Chondrocyte (in vitro differentiated cells): ENCODE data around the gene EPHB2. TPM values are rescaled to one million over a fixed set of nuclear protein-coding genes. Genes with fewer than 3 reads are reported as not detected.

ENCODE experiments used
- DNase-seq: peaks from one replicate; pipeline ENCODE4 v3.0.0; 2021; ENCODE audit warnings: mixed read lengths, low spot score
- H3K27ac Mint-ChIP-seq: one replicate; pipeline ENCODE4 v1.8.0; 2021; ENCODE audit warnings: mild to moderate bottlenecking, moderate library complexity, mixed read lengths; ENCODE audit not compliant: unreplicated experiment
- H3K27me3 Mint-ChIP-seq: 2 replicates; pipeline ENCODE4 v1.8.0; 2021; ENCODE audit warnings: low read depth, mixed read lengths
- H3K36me3 Mint-ChIP-seq: 2 replicates; pipeline ENCODE4 v1.8.0; 2021; ENCODE audit warnings: low read depth, mixed read lengths
- H3K4me1 Mint-ChIP-seq: 2 replicates; pipeline ENCODE4 v1.8.0; 2021; ENCODE audit warnings: low read depth, mild to moderate bottlenecking, mixed read lengths
- H3K4me3 Mint-ChIP-seq: one replicate; pipeline ENCODE4 v1.8.0; 2021; ENCODE audit warnings: mild to moderate bottlenecking, moderate library complexity, mixed read lengths; ENCODE audit not compliant: unreplicated experiment
- H3K9me3 Mint-ChIP-seq: 2 replicates; pipeline ENCODE4 v1.8.0; 2021; ENCODE audit warnings: low read depth, mixed read lengths
- total RNA-seq: library from RNA; stranded (reverse); gene quantifications from 3 replicates; pipeline ENCODE4 v1.2.1, GENCODE V29; 2021
- TF ChIP-seq, protein P1 (sequence below): fragments of 200-600 bp; sonication (generic); IDR thresholded peaks from 2 replicates; pipeline ENCODE4 v1.5.0; 2021; ENCODE audit warnings: antibody characterized with exemption, mild to moderate bottlenecking, moderate library complexity

Gene EPHB2
- total RNA-seq, 1 donor from 2014 or later, result 44.6 TPM

GRCh38 chr1:22733643-22734042 lies 23.0 kb downstream of the EPHB2 start:
- H3K27ac Mint-ChIP-seq, result peak overlapping the region; percentile 54
- no peak overlapping the region for H3K4me3 Mint-ChIP-seq
- peaks cover 35% of the 10 kb centered on the region for H3K4me1 Mint-ChIP-seq
- no peaks in the 10 kb centered on the region for H3K9me3 Mint-ChIP-seq
- no peaks in the 10 kb centered on the region for H3K36me3 Mint-ChIP-seq
- no peaks in the 10 kb centered on the region for H3K27me3 Mint-ChIP-seq
- TF ChIP-seq, protein P1, sequence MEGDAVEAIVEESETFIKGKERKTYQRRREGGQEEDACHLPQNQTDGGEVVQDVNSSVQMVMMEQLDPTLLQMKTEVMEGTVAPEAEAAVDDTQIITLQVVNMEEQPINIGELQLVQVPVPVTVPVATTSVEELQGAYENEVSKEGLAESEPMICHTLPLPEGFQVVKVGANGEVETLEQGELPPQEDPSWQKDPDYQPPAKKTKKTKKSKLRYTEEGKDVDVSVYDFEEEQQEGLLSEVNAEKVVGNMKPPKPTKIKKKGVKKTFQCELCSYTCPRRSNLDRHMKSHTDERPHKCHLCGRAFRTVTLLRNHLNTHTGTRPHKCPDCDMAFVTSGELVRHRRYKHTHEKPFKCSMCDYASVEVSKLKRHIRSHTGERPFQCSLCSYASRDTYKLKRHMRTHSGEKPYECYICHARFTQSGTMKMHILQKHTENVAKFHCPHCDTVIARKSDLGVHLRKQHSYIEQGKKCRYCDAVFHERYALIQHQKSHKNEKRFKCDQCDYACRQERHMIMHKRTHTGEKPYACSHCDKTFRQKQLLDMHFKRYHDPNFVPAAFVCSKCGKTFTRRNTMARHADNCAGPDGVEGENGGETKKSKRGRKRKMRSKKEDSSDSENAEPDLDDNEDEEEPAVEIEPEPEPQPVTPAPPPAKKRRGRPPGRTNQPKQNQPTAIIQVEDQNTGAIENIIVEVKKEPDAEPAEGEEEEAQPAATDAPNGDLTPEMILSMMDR, result no peak
- DNase-seq, result no peak

- Mint-ChIP-seq H3K4me1 (peaks cover 62% of the 10 kb centered on the region), H3K27ac (no peak overlapping the region), H3K4me3 (no peak overlapping the region), H3K9me3 (no peaks in the 10 kb centered on the region), H3K27me3 (no peaks in the 10 kb centered on the region), H3K36me3 (no peaks in the 10 kb centered on the region)
- TF ChIP-seq, protein P1, result no peak
- no peak for DNase-seq
These were observed 26.0 kb downstream of the EPHB2 start for GRCh38 chr1:22736501-22737080.

GRCh38 chr1:22737374-22738068 lies 26.9 kb downstream of the EPHB2 start:
- no peaks in the 10 kb centered on the region for H3K27me3 Mint-ChIP-seq
- no peak overlapping the region for H3K4me3 Mint-ChIP-seq
- peaks cover 59% of the 10 kb centered on the region for H3K4me1 Mint-ChIP-seq
- no peaks in the 10 kb centered on the region for H3K9me3 Mint-ChIP-seq
- DNase-seq, result no peak
- no peaks in the 10 kb centered on the region for H3K36me3 Mint-ChIP-seq
- TF ChIP-seq, protein P1, result no peak
- H3K27ac Mint-ChIP-seq, result peak overlapping the region; percentile 2

- TF ChIP-seq, protein P1, result no peak
These were observed 27.4 kb downstream of the EPHB2 start for GRCh38 chr1:22738069-22738435.

DNA sequence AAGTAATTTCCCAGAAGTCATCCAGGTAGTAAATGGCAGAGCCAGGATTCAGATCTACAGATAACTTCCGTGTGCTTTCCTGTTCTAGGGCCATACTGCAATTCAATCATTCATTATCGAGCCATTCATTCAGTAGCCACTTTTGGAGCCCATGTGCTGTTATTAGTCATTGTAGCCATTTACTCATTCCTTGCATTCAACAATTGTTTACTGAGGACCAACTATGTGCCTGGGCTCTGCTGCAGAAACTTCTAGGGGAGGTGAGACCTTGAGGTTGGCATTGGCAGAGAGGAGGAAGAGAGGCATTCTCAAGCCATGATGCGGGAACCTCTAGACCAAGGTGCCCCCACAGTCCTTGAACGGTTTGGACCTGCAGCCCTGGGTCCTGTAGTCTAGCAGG lies 27.9 kb downstream of the EPHB2 start:
- TF ChIP-seq, protein P1, result no peak
- Mint-ChIP-seq H3K27ac (peak overlapping the region; percentile 27), H3K36me3 (no peaks in the 10 kb centered on the region), H3K4me3 (no peak overlapping the region), H3K9me3 (no peaks in the 10 kb centered on the region), H3K4me1 (peaks cover 59% of the 10 kb centered on the region), H3K27me3 (no peaks in the 10 kb centered on the region)
- no peak for DNase-seq

More at GRCh38 chr1:22738069-22738435, 27.4 kb downstream of the EPHB2 start:
- DNase-seq, result no peak
- no peaks in the 10 kb centered on the region for H3K9me3 Mint-ChIP-seq
- H3K4me1 Mint-ChIP-seq, result peaks cover 59% of the 10 kb centered on the region
- no peaks in the 10 kb centered on the region for H3K27me3 Mint-ChIP-seq
- no peaks in the 10 kb centered on the region for H3K36me3 Mint-ChIP-seq
- H3K4me3 Mint-ChIP-seq, result no peak overlapping the region
- H3K27ac Mint-ChIP-seq, result no peak overlapping the region
